ENCODE data around the gene ADGRL1. TPM values are rescaled to one million over a fixed set of nuclear protein-coding genes. Genes with fewer than 3 reads are reported as not detected.
A peak's percentile ranks its signal among the peaks of the same experiment; 100 is the strongest.
"Not testable (repeated sequence)": the region's sequence is repeated elsewhere in the genome, so short reads cannot be mapped to it uniquely, and the experiment has no call there.

ADGRL1 gene
- polyA plus RNA-seq (ENCODE audit: insufficient read length in 12 of 12) = 10 to 100 TPM; 13.5 to 70.1 (median 16.0) TPM
- long read RNA-seq, donor 1, partial matches to known transcripts = 5 of 5 reads
- long read RNA-seq, donor 1, other reads (novel, unspliced or antisense) = 0 of 5 reads
- long read RNA-seq, donor 2 = 0 reads
- long read RNA-seq, donor 3 = 0 reads
- long read RNA-seq, donor 4 = 0 reads
- long read RNA-seq, donor 5, partial matches to known transcripts = 8 of 8 reads
- long read RNA-seq, donor 5, other reads (novel, unspliced or antisense) = 0 of 8 reads
- long read RNA-seq, donor 6, partial matches to known transcripts = 0 of 1 reads
- long read RNA-seq, donor 6, other reads (novel, unspliced or antisense) = 0 of 1 reads
- long read RNA-seq, donor 7 = 0 reads
- long read RNA-seq, donor 8 = 0 reads
- long read RNA-seq, donor 9 = 0 reads
- long read RNA-seq, donor 10, partial matches to known transcripts = 0 of 1 reads
- long read RNA-seq, donor 10, other reads (novel, unspliced or antisense) = 0 of 1 reads
- long read RNA-seq, donor 11 = 0 reads

GRCh38 chr19:14205452-14206287 is at the start of gene ADGRL1:
TSS of gene ADGRL1 (minus strand) at chr19:14206169. CDS start at chr19:14183602, 22,567 bp downstream.
- DNase-seq = not testable (repeated sequence)

- not testable (repeated sequence) for DNase-seq
Measured at GRCh38 chr19:14255316-14255715, 49.3 kb upstream of the ADGRL1 start.

GRCh38 chr19:14253822-14254599 is 48.0 kb upstream of the ADGRL1 start:
- DNase-seq = not testable (repeated sequence)

- not testable (repeated sequence) for DNase-seq
Measured at GRCh38 chr19:14252136-14252535, 46.2 kb upstream of the ADGRL1 start.

- no peak for DNase-seq
Measured at GRCh38 chr19:14250870-14251269, 44.9 kb upstream of the ADGRL1 start.

- not testable (repeated sequence) for DNase-seq
Measured at GRCh38 chr19:14250315-14250714, 44.3 kb upstream of the ADGRL1 start.

- not testable (repeated sequence) for DNase-seq
Measured at GRCh38 chr19:14249891-14250290, 43.9 kb upstream of the ADGRL1 start.

- not testable (repeated sequence) for DNase-seq
Measured at GRCh38 chr19:14249012-14249754, 43.2 kb upstream of the ADGRL1 start.

- peak; percentile 88 for DNase-seq
Measured at GRCh38 chr19:14248578-14249011, 42.6 kb upstream of the ADGRL1 start.

GRCh38 chr19:14247548-14248471 is 41.8 kb upstream of the ADGRL1 start:
- DNase-seq = not testable (repeated sequence)

GRCh38 chr19:14247205-14247547 is 41.2 kb upstream of the ADGRL1 start:
- DNase-seq = not testable (repeated sequence)

- not testable (repeated sequence) for DNase-seq
Measured at GRCh38 chr19:14244393-14244792, 38.4 kb upstream of the ADGRL1 start.

GRCh38 chr19:14243718-14244117 is 37.7 kb upstream of the ADGRL1 start:
- DNase-seq = not testable (repeated sequence)

GRCh38 chr19:14237014-14237941 is 31.3 kb upstream of the ADGRL1 start:
- no peak for DNase-seq

- not testable (repeated sequence) for DNase-seq
Measured at GRCh38 chr19:14232945-14233344, 27.0 kb upstream of the ADGRL1 start.

- not testable (repeated sequence) for DNase-seq
Measured at GRCh38 chr19:14228446-14229071, 22.6 kb upstream of the ADGRL1 start.

- DNase-seq = not testable (repeated sequence)
Measured at GRCh38 chr19:14226498-14226897, 20.5 kb upstream of the ADGRL1 start.

GRCh38 chr19:14222886-14223285 is 16.9 kb upstream of the ADGRL1 start:
- DNase-seq = no peak

Measured in muscle of arm (tissue), 14 donors.